GM18907 (cell line): Measurements from ENCODE around the gene TAB2.

Source experiments
- ATAC-seq: cut with Tn5 transposase; IDR thresholded peaks from one replicate; pipeline ENCODE4 v1.9.1; 2021; ENCODE audit warnings: mild to moderate bottlenecking, moderate library complexity; ENCODE audit not compliant: unreplicated experiment

Gene TAB2

GRCh38 chr6:149439626-149440025 lies 122.1 kb downstream of the TAB2 start:
- ATAC-seq, result no peak

GRCh38 chr6:149440735-149441671 lies 123.5 kb downstream of the TAB2 start:
- ATAC-seq, result no peak

- ATAC-seq, result no peak
Observed at GRCh38 chr6:149441740-149442139, 124.2 kb downstream of the TAB2 start.

- ATAC-seq, result no peak
Observed at GRCh38 chr6:149443411-149444181, 126.1 kb downstream of the TAB2 start.

DNA sequence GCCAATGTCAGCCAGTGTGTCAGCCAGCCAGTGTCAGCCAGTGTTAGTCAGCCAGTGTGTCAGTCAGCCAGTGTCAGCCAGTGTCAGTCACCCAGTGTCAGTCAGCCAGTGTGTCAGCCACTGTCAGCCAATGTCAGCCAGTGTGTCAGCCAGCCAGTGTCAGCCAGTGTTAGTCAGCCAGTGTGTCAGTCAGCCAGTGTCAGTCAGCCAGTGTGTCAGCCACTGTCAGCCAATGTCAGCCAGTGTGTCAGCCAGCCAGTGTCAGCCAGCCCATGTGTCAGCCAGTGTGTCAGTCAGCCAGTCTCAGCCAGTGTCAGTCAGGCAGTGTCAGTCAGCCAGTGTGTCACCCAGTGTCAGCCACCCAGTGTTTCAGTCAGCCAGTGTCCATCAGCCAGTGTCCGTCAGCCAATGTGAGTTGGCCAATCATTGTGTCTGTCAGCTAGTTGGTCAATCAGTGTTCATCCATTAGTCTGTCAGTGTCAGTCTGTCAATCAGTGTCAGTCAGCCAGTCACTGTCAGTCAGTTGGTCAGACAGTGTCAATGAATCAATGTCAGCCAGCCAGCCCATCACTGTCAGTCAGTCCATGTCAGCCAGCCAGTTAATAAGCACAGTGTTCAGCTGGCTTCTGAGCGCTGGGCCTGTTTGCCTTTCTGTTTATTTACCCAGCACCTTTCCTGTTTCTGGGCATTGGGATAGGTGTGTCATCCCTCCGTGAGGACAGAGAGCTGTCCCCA lies 127.0 kb downstream of the TAB2 start:
- peak; percentile 26 for ATAC-seq

- peak; percentile 64 for ATAC-seq
Observed at GRCh38 chr6:149445095-149445466, 127.6 kb downstream of the TAB2 start.

GRCh38 chr6:149445573-149445972 lies 128.1 kb downstream of the TAB2 start:
- peak; percentile 24 for ATAC-seq

GRCh38 chr6:149446791-149447376 lies 129.4 kb downstream of the TAB2 start:
- ATAC-seq, result no peak

GRCh38 chr6:149448821-149449453 lies 131.4 kb downstream of the TAB2 start:
- no peak for ATAC-seq

DNA sequence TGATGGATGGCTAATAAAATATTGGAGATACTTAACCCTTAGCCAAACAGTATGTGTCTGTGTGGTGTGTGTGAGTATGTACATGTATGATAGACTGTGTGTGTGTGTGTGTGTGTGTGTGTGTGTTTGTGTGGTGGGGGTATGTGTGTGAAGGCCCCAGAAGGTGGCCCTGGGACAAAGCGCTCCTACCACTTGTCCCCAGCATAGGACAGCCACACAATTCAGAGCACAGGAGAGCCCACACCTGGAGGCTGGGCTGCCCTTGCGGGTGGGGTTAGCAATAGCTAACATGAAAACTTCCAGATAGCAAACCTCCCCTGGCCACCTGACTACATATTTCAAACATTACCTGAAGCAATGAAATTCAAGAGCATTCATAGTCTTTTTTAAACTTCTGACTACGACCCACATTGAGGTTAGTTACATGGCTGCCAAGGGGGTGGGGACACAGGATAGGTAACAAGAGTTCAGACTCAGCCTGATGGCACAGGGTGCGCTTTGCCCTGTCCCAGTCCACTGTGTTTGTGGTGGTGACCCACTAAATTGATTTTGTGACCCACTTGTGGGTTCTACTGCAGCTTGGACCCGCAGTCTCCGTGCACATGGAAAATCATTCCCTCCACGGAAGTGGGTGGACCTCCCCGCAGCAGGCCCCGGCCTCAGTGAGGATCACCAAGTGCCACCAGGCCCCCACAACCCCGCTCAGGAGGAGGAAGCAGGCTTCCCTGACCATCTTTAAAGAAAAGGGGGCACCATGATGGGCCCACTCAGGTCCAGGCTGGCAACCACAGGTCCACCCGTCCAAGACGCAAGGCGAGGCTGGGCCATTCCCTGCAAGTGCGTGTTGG lies 132.5 kb downstream of the TAB2 start:
- ATAC-seq, result no peak

DNA sequence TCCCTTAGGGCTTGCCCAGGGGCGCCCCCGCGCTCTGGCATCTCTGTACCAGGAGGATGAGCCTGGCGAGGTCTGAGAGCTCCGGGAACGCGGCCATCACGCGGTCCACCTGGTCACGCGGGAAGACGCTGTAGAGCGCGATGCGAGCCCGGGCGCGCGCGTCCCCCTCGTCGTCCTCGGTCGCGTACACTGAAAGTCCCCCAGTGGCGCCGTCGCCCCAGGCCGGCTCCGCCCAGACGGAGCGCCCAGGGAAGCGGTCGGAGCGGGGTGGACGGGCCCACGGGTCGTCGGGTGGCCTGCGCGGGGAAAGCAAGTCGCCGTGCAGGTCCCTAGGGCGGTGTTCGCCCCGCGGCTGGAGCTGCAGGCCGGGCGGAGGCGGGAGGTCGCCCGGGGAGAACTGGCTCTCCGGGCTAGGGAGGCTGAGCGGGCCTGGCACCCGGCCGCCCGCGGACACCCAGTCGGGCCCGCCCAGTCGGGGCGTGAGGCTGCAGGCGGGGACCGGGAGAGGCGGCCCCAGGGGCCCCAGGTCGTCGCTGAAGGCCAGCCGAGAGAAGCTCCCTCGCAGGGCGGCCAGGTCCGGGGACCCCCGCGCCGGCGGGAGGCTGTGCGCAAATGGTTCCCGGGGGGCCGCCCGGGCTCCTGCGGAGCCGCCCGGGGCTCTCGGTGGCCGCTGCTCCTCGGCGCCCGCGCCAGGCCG lies 133.3 kb downstream of the TAB2 start:
- no peak for ATAC-seq

DNA sequence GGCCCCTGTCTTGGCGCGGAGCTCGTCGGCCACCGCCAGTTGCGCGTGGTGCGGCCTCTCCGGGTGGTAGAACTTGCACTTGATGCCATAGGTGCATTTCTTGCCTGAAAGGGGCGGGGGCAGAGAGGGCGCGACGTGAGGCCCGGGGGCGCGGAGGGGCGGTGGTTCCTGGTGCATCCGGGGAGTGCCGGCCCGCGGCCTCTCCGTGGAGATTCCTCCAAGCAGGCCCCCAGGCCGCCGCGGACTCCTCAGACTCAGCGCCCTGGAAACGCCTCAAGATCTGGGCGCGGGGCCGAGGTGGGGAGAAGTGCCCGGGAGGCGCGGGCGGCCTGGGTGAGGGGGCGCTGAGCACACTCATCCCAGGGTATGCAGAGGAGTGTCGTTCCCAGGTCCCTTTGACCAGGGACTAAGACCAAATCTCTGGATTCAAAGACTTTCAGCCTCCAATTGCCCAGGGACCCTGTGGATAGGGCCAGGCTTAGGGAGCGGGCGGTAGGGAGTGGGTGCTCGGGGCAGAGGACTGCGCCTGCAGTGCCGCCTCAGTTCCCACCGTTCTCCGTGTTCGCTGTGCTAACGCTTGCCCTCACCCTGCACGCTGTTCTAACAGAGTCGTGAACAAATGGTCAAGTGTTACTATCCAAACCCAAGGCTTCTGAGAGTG lies 134.0 kb downstream of the TAB2 start:
- ATAC-seq, result no peak

DNA sequence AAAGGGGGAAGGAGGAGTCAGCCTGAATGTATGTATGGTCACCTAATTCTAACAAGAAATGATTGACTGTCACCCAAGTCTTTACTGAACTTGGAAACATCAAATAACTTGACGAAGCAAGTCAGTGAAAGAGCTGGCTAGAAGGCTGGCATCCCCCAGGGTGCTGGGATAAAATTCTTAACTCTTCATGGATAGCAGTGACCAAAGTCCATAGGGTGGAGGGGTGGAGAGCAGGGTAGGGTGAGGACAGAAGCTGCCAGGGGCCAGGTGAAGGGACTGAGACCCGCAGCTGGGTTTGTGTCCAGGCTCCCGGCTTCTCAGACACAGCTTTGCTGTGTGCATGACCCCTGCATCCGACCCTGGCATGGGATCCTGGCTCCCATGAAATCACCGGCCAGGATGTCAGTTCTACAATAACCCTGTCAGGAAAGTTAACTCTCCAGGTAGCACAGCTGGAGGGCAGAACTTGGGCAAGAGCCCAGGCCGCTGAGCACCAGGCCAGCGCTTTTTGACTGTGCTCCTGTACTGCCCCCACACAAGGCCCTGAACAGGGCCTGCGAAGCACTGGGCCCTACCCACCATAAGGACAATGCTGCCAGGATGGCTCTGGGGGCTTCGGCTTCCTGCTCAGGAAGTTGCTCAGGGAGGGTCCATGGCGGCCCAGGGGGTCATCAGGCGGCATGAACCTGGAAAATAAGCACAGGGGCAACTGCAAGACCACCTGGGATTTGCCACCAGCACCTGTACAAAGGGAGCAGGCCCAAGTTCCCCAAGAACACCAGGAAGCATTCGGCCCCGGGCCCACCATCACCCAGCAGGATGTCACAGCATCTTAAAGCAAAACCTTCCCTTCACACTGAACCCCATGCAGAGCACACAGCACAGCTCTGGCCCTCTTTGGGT lies 134.8 kb downstream of the TAB2 start:
- ATAC-seq, result no peak

GRCh38 chr6:149453597-149454345 lies 136.3 kb downstream of the TAB2 start:
- no peak for ATAC-seq

- ATAC-seq, result no peak
Observed at GRCh38 chr6:149454346-149454848, 136.9 kb downstream of the TAB2 start.

- ATAC-seq, result no peak
Observed at GRCh38 chr6:149455031-149455732, 137.7 kb downstream of the TAB2 start.
